K562 (cell line): Measurements from ENCODE around the gene SYNGR4. TPM values are rescaled to one million over a fixed set of nuclear protein-coding genes. Genes with fewer than 3 reads are reported as not detected.
A peak's percentile ranks its signal among the peaks of the same experiment; 100 is the strongest.

Source experiments
- BMI1 ChIP-seq: fragments of 150-350 bp; IDR thresholded peaks from 2 replicates; pipeline ENCODE4 v1.6.1; 2014; ENCODE audit warnings: low read length
- EHMT2 ChIP-seq: fragments of 450-650 bp; IDR thresholded peaks from 2 replicates; pipeline ENCODE4 v1.6.1; 2018; ENCODE audit warnings: antibody characterized with exemption
- ETV5 ChIP-seq: sonication (generic); formaldehyde crosslinking; IDR thresholded peaks from 2 replicates; pipeline ENCODE4 v1.4.0; 2020; ENCODE audit warnings: low read depth, mild to moderate bottlenecking, missing genetic modification reagents
- FOXK1 ChIP-seq: sonication (generic); formaldehyde crosslinking; IDR thresholded peaks from 2 replicates; pipeline ENCODE4 v1.8.0; 2022; ENCODE audit warnings: missing genetic modification reagents, mild to moderate bottlenecking, borderline replicate concordance
- ILF3 ChIP-seq: fragments of 450-650 bp; IDR thresholded peaks from 2 replicates; pipeline ENCODE4 v1.6.1; 2018; ENCODE audit warnings: antibody characterized with exemption, mild to moderate bottlenecking, moderate library complexity, borderline replicate concordance
- KHSRP ChIP-seq: fragments of 450-650 bp; IDR thresholded peaks from 2 replicates; pipeline ENCODE4 v1.6.1; 2017
- MBD2 ChIP-seq: sonication (generic); IDR thresholded peaks from 2 replicates; pipeline ENCODE4 v1.6.1; 2016; ENCODE audit warnings: low read depth, borderline replicate concordance
- NCOA1 ChIP-seq: fragments of 450-650 bp; IDR thresholded peaks from 2 replicates; pipeline ENCODE4 v1.6.1; 2016; ENCODE audit warnings: low read depth
- NCOR1 ChIP-seq: fragments of 450-650 bp; IDR thresholded peaks from 2 replicates; pipeline ENCODE4 v1.6.1; 2016; ENCODE audit warnings: mild to moderate bottlenecking, moderate library complexity
- NUFIP1 ChIP-seq: fragments of 450-650 bp; IDR thresholded peaks from 2 replicates; pipeline ENCODE4 v1.6.1; 2018; ENCODE audit not compliant: partially characterized antibody
- POLR2AphosphoS5 ChIP-seq: IDR thresholded peaks from 2 replicates; pipeline ENCODE4 v1.6.1; 2011; ENCODE audit warnings: mild to moderate bottlenecking, low read depth, low read length, moderate library complexity; ENCODE audit not compliant: control insufficient read depth, insufficient read depth
- PYGO2 ChIP-seq: fragments of 450-650 bp; IDR thresholded peaks from 2 replicates; pipeline ENCODE4 v1.6.1; 2016; ENCODE audit warnings: mild to moderate bottlenecking, missing genetic modification characterization, moderate library complexity, missing compliant biosample characterization
- SETDB1 ChIP-seq: IDR thresholded peaks from one replicate; pipeline ENCODE4 v1.6.1; 2012; ENCODE audit warnings: low read length, control low read depth, inconsistent platforms
- SMAD2 ChIP-seq: fragments of 150-350 bp; IDR thresholded peaks from 2 replicates; pipeline ENCODE4 v1.6.1; 2014; ENCODE audit warnings: low read depth, mild to moderate bottlenecking, low read length
- STAG1 ChIP-seq: sonication (generic); formaldehyde crosslinking; IDR thresholded peaks from 2 replicates; pipeline ENCODE4 v1.5.0; 2020; ENCODE audit warnings: missing genetic modification reagents, borderline replicate concordance
- SUPT5H ChIP-seq: fragments of 450-650 bp; IDR thresholded peaks from 2 replicates; pipeline ENCODE4 v1.6.1; 2016
- TEAD1 ChIP-seq, 2 experiments: fragments of 450-650 bp in 1 of 2; sonication (generic) in 1 of 2; formaldehyde crosslinking; IDR thresholded peaks; 2 replicates each; pipeline versions ENCODE4 v1.4.0 to v1.8.0; 2020 to 2022; ENCODE audit warnings: mild to moderate bottlenecking in 2 of 2, missing genetic modification reagents in 1 of 2
- TEAD4 ChIP-seq, 2 experiments: sonication (generic) in 1 of 2; formaldehyde crosslinking in 1 of 2; IDR thresholded peaks; 2 replicates each; pipeline versions ENCODE4 v1.6.1 to v1.8.0; 2012 to 2022; ENCODE audit warnings: borderline replicate concordance in 1 of 2, inconsistent platforms in 1 of 2, low read length in 1 of 2, mild to moderate bottlenecking in 1 of 2, missing genetic modification reagents in 1 of 2
- XRCC3 ChIP-seq: fragments of 450-650 bp; IDR thresholded peaks from 2 replicates; pipeline ENCODE4 v1.6.1; 2017; ENCODE audit warnings: mild to moderate bottlenecking, moderate library complexity
- ZNF140 ChIP-seq: fragments of 250-450 bp; sonication (Bioruptor Pico); IDR thresholded peaks from 2 replicates; pipeline ENCODE4 v1.8.0; 2021; ENCODE audit warnings: moderate library complexity, mild to moderate bottlenecking, inconsistent platforms
- ZNF431 ChIP-seq: sonication (generic); formaldehyde crosslinking; IDR thresholded peaks from 2 replicates; pipeline ENCODE4 v1.8.0; 2022; ENCODE audit warnings: mild to moderate bottlenecking, missing genetic modification reagents
- ZNF717 ChIP-seq: fragments of 250-450 bp; sonication (Bioruptor Pico); IDR thresholded peaks from 2 replicates; pipeline ENCODE4 v1.5.0; 2021
- ZNF76 ChIP-seq: fragments of 250-450 bp; sonication (Bioruptor Pico); IDR thresholded peaks from 2 replicates; pipeline ENCODE4 v1.4.0; 2020; ENCODE audit warnings: mild to moderate bottlenecking, moderate library complexity, borderline replicate concordance
- polyA plus RNA-seq, 8 experiments: library from polyadenylated mRNA; depleted of rRNA in 4 of 8; stranded (reverse) in 5 of 8; unstranded in 3 of 8; fragments of >200 nt; fragmentation: Nextera tagmentation in 2 of 8; fragmentation: Illumina TruSeq in 1 of 8; extraction: Ambion mirVana in 2 of 8; extraction: Trizol in 1 of 8; gene quantifications; 2 replicates each; pipeline versions ENCODE4 v1.2.1 to v1.2.3, GENCODE V29; 2011 to 2014; ENCODE audit warnings: inconsistent platforms in 1 of 8, missing spikeins in 1 of 8
- total RNA-seq, 7 experiments: library from RNA; depleted of rRNA in 6 of 7; stranded (reverse); fragments of >200 nt in 6 of 7; fragmentation: Illumina TruSeq in 2 of 7; extraction: Trizol in 2 of 7; gene quantifications; 2 replicates each; pipeline versions ENCODE4 v1.2.1 to v1.2.3, GENCODE V29; 2011 to 2021; ENCODE audit warnings: low replicate concordance in 1 of 7
- TF ChIP-seq, protein P1 (sequence below): fragments of 250-450 bp; sonication (Bioruptor Pico); IDR thresholded peaks from 2 replicates; pipeline ENCODE4 v1.8.0; 2021; ENCODE audit warnings: moderate library complexity, mild to moderate bottlenecking, inconsistent platforms
- TF ChIP-seq, protein P2 (sequence below): IDR thresholded peaks from 2 replicates; pipeline ENCODE4 v1.6.1; 2011; ENCODE audit warnings: borderline replicate concordance, low read depth, mild to moderate bottlenecking, moderate library complexity, low read length; ENCODE audit not compliant: insufficient read depth, poor library complexity, severe bottlenecking
- TF ChIP-seq, protein P3 (sequence below): fragments of 450-650 bp; formaldehyde crosslinking; IDR thresholded peaks from 2 replicates; pipeline ENCODE4 v1.4.0; 2022; ENCODE audit warnings: missing genetic modification characterization

SYNGR4 gene
- total and polyA plus RNA-seq, 9 of the 15 experiments (the other 6 are each of a cell fraction or from before 2014, with no cell fraction given) = 0.07 to 0.14 TPM; not detected in 7

DNA sequence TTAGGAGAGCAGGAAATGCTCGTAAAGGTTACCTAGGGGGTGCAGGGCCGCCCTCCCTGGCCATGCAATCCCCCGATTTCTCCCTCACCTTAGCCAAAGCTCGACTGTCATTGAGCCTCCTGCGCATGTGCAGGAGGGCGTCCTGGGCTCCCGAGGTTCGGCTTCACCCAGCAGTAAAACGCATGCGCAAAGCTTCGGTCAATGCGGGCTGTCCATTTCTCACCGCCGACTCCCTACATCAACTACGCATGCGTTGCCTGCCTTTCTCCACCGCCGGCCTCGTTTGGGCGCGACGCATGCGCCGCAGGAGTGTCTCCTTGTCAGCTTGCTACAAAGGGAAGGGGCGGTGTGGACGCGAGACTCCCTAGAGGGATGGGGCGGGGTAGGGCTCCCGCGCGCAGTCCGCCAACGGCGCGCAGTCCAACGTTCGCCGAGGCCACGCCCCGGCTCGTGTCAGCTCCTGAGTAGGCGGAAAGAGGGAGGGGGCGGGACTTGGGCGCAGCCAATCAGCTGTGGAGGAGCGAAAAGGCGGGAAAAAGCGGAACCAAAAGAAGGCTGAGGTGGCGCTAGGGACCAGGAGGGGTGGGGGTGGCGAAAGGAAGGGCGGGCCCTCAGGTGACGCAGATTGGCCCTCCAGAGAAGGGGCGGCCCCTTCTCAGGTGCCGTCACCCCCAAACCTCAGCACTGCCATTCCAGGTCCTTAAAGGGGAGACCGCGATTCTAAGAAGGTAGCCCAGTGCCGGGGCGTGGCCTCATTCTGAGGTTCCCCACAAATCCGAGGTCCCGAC is at the start of gene SYNGR4, which contains the start of gene TMEM143 (continued):
- TF ChIP-seq POLR2AphosphoS5 (peak; percentile 48; the same call in 1 of the 2 replicates), ETV5 (CRISPR knock-in tag) (no peak), SETDB1 (peak; percentile 88), ZNF76 (no peak), ZNF717 (CRISPR knock-in tag) (no peak), SUPT5H (peak; percentile 34), EHMT2 (no peak), NUFIP1 (no peak), ZNF140 (CRISPR knock-in tag) (no peak), MBD2 (peak; percentile 53; the same call in 1 of the 2 replicates), PYGO2 (tag) (no peak), BMI1 (no peak), STAG1 (no peak), TEAD1 (CRISPR knock-in tag; IDR thresholded peaks at IDR 0.05) (no peak), NCOR1 (no peak), SMAD2 (no peak), NCOA1 (no peak), ILF3 (no peak), KHSRP (no peak), TEAD4 (IDR thresholded peaks at IDR 0.05; ENCODE audit: low read length) (peak; percentile 10; the same call in 1 of the 2 replicates), TEAD4 (CRISPR knock-in tag; IDR thresholded peaks at IDR 0.05; ENCODE audit: borderline replicate concordance) (no peak), FOXK1 (CRISPR knock-in tag) (no peak), XRCC3 (no peak), ZNF431 (CRISPR knock-in tag) (no peak)
- TF ChIP-seq, protein P1, sequence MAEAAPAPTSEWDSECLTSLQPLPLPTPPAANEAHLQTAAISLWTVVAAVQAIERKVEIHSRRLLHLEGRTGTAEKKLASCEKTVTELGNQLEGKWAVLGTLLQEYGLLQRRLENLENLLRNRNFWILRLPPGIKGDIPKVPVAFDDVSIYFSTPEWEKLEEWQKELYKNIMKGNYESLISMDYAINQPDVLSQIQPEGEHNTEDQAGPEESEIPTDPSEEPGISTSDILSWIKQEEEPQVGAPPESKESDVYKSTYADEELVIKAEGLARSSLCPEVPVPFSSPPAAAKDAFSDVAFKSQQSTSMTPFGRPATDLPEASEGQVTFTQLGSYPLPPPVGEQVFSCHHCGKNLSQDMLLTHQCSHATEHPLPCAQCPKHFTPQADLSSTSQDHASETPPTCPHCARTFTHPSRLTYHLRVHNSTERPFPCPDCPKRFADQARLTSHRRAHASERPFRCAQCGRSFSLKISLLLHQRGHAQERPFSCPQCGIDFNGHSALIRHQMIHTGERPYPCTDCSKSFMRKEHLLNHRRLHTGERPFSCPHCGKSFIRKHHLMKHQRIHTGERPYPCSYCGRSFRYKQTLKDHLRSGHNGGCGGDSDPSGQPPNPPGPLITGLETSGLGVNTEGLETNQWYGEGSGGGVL (CRISPR knock-in tag) = no peak
- TF ChIP-seq, protein P2, sequence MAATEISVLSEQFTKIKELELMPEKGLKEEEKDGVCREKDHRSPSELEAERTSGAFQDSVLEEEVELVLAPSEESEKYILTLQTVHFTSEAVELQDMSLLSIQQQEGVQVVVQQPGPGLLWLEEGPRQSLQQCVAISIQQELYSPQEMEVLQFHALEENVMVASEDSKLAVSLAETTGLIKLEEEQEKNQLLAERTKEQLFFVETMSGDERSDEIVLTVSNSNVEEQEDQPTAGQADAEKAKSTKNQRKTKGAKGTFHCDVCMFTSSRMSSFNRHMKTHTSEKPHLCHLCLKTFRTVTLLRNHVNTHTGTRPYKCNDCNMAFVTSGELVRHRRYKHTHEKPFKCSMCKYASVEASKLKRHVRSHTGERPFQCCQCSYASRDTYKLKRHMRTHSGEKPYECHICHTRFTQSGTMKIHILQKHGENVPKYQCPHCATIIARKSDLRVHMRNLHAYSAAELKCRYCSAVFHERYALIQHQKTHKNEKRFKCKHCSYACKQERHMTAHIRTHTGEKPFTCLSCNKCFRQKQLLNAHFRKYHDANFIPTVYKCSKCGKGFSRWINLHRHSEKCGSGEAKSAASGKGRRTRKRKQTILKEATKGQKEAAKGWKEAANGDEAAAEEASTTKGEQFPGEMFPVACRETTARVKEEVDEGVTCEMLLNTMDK = peak; percentile 28
- TF ChIP-seq, protein P3, sequence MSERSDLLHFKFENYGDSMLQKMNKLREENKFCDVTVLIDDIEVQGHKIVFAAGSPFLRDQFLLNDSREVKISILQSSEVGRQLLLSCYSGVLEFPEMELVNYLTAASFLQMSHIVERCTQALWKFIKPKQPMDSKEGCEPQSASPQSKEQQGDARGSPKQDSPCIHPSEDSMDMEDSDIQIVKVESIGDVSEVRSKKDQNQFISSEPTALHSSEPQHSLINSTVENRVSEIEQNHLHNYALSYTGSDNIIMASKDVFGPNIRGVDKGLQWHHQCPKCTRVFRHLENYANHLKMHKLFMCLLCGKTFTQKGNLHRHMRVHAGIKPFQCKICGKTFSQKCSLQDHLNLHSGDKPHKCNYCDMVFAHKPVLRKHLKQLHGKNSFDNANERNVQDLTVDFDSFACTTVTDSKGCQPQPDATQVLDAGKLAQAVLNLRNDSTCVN (CRISPR knock-in tag) = no peak
